ENCODE measurements around the gene NTF4. TPM values are rescaled to one million over a fixed set of nuclear protein-coding genes. Genes with fewer than 3 reads are reported as not detected.

The NTF4 gene
- total and polyA plus RNA-seq, 2 of the 13 experiments (the other 11 are each of a cell fraction or from before 2014, with no cell fraction given), result not detected

- TF ChIP-seq USF2 (IDR thresholded peaks at IDR 0.05; ENCODE audit: low read depth, low read length), result no peak
- TF ChIP-seq USF2 (CRISPR knock-in tag; IDR thresholded peaks at IDR 0.05; ENCODE audit: borderline replicate concordance), result no peak
- no peak for TF ChIP-seq PPARG (CRISPR knock-in tag; conservative IDR thresholded peaks at IDR 0.05)
- TF ChIP-seq TOPORS (CRISPR knock-in tag; IDR thresholded peaks at IDR 0.05), result no peak
- TF ChIP-seq RCOR2 (CRISPR knock-in tag; IDR thresholded peaks at IDR 0.05), result no peak
- no peak for TF ChIP-seq ZNF337 (CRISPR knock-in tag; IDR thresholded peaks at IDR 0.05; ENCODE audit: borderline replicate concordance, low read depth)
- TF ChIP-seq ZEB1 (IDR thresholded peaks at IDR 0.05; ENCODE audit: insufficient replicate concordance, low read depth), result no peak
- TF ChIP-seq ZNF646 (CRISPR knock-in tag; IDR thresholded peaks at IDR 0.05), result no peak
- TF ChIP-seq ZMAT3 (CRISPR knock-in tag; conservative IDR thresholded peaks at IDR 0.05), result 0 out of 2 replicates have a peak, but pooled peaks have one; percentile 4
- TF ChIP-seq HDAC1 (CRISPR knock-in tag; IDR thresholded peaks at IDR 0.05), result no peak
- TF ChIP-seq SP5 (CRISPR knock-in tag; IDR thresholded peaks at IDR 0.05; ENCODE audit: borderline replicate concordance, low read depth), result no peak
- 0 out of 2 replicates have a peak, but pooled peaks have one; percentile 34 for TF ChIP-seq ZNF333 (CRISPR knock-in tag; IDR thresholded peaks at IDR 0.05; ENCODE audit: borderline replicate concordance)
- no peak for TF ChIP-seq RBM22 (optimal IDR thresholded peaks at IDR 0.05; ENCODE audit: low read length)
- no peak for TF ChIP-seq TEAD3 (CRISPR knock-in tag; optimal IDR thresholded peaks at IDR 0.05; ENCODE audit: borderline replicate concordance)
- TF ChIP-seq KLF13 (CRISPR knock-in tag; IDR thresholded peaks at IDR 0.05), result no peak
- no peak for TF ChIP-seq HNRNPK (IDR thresholded peaks at IDR 0.05; ENCODE audit: low read depth, low read length, poor library complexity, severe bottlenecking)
- no peak for TF ChIP-seq NCOA5 (CRISPR knock-in tag; IDR thresholded peaks at IDR 0.05)
- no peak for TF ChIP-seq BRF2 (CRISPR knock-in tag; IDR thresholded peaks at IDR 0.05)
- 0 out of 2 replicates have a peak, but pooled peaks have one; percentile 44 for TF ChIP-seq ZNF878 (CRISPR knock-in tag; IDR thresholded peaks at IDR 0.05)
- TF ChIP-seq ZBTB38 (CRISPR knock-in tag; IDR thresholded peaks at IDR 0.05), result peak; percentile 91
- TF ChIP-seq MLLT10 (CRISPR knock-in tag; IDR thresholded peaks at IDR 0.05), result no peak
Observed at GRCh38 chr19:49084206-49085019, 19.8 kb upstream of the NTF4 start (continued).

All from HepG2 (cell line).